Tibial nerve (tissue), 4 donors: ENCODE measurements around the gene FCGR3B. TPM values are rescaled to one million over a fixed set of nuclear protein-coding genes. Genes with fewer than 3 reads are reported as not detected.
A peak's percentile ranks its signal among the peaks of the same experiment; 100 is the strongest.
"Not testable (repeated sequence)": the region's sequence is repeated elsewhere in the genome, so short reads cannot be mapped to it uniquely, and the experiment has no call there.

Experiments
- DNase-seq, 2 donors: peaks; one replicate each; pipeline ENCODE4 v3.0.0-alpha.2; 2019; ENCODE audit warnings: low spot score in 2 of 2
- H3K27ac ChIP-seq, 4 donors: fragments of 200-600 bp; sonication (generic) in 3 of 4; one replicate each; pipeline ENCODE4 v1.5.1; 2017 to 2019; ENCODE audit warnings: mild to moderate bottlenecking in 1 of 4
- H3K27me3 ChIP-seq, 2 donors: fragments of 200-600 bp; sonication (generic) in 1 of 2; one replicate each; pipeline versions ENCODE4 v1.5.1 to v1.6.0; 2017 to 2019
- H3K36me3 ChIP-seq, 3 donors: fragments of 200-600 bp; sonication (generic); one replicate each; pipeline ENCODE4 v1.5.1; 2018 to 2019
- H3K4me1 ChIP-seq, 4 donors: fragments of 200-600 bp; sonication (generic) in 3 of 4; one replicate each; pipeline ENCODE4 v1.5.1; 2017 to 2019
- H3K4me3 ChIP-seq, 4 donors: fragments of 200-600 bp; sonication (generic) in 3 of 4; one replicate each; pipeline ENCODE4 v1.5.1; 2017 to 2019; ENCODE audit warnings: mild to moderate bottlenecking in 1 of 4, moderate library complexity in 1 of 4
- H3K9me3 ChIP-seq, 4 donors: fragments of 200-600 bp; sonication (generic) in 3 of 4; one replicate each; pipeline ENCODE4 v1.5.1; 2017 to 2019
- WGBS, 2 donors: methylation state at CpG; one replicate each; pipeline ENCODE4 v1.1.5; 2018; 5-methylcytosine and 5-hydroxymethylcytosine counted together
- total RNA-seq, 4 donors: library from RNA; depleted of rRNA; stranded (reverse); fragments of >200 nt; gene quantifications; one replicate each; pipeline ENCODE4 v1.1.0, GENCODE V29; 2016
- TF ChIP-seq, protein P1 (sequence below), 5 experiments: fragments of 200-600 bp in 3 of 5; fragments of 450-650 bp in 2 of 5; sonication (generic) in 3 of 5; IDR thresholded peaks; one replicate each; pipeline ENCODE4 v1.5.1; 2016 to 2019; ENCODE audit warnings: antibody characterized with exemption in 5 of 5, mild to moderate bottlenecking in 3 of 5, moderate library complexity in 2 of 5

Gene FCGR3B
- total RNA-seq, 4 donors from 2014 or later = 0.63 to 2.8 (median 1.8) TPM; not detected in 1

DNA sequence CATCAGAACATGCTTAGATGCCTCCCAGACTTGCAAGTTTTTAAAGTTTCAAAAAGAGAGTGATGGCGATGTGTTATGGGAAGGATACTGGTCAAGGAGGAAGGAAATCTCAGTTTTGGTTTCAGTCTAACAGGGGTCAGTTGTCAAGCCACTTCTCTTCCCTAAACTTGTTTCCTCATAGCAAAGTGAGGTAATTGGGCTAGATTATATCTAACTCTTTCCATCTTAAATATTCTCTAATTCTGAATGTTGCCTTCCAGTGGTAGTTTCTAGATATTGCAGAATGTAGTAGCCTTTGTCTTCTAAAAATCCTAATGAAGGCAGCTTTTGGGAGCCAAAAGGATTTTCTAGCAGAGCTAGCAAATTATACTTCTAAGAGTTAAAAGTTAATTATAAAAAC, 11.7 kb upstream of the FCGR3B start:
- not testable (repeated sequence) for H3K4me1 ChIP-seq, H3K36me3 ChIP-seq, H3K9me3 ChIP-seq, DNase-seq, H3K27ac ChIP-seq, H3K27me3 ChIP-seq, H3K4me3 ChIP-seq
- TF ChIP-seq, protein P1, sequence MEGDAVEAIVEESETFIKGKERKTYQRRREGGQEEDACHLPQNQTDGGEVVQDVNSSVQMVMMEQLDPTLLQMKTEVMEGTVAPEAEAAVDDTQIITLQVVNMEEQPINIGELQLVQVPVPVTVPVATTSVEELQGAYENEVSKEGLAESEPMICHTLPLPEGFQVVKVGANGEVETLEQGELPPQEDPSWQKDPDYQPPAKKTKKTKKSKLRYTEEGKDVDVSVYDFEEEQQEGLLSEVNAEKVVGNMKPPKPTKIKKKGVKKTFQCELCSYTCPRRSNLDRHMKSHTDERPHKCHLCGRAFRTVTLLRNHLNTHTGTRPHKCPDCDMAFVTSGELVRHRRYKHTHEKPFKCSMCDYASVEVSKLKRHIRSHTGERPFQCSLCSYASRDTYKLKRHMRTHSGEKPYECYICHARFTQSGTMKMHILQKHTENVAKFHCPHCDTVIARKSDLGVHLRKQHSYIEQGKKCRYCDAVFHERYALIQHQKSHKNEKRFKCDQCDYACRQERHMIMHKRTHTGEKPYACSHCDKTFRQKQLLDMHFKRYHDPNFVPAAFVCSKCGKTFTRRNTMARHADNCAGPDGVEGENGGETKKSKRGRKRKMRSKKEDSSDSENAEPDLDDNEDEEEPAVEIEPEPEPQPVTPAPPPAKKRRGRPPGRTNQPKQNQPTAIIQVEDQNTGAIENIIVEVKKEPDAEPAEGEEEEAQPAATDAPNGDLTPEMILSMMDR (IDR thresholded peaks at IDR 0.05) = peak in 1 of 5 experiments; percentile 25
- WGBS, 2 donors = 63 to 67% methylated on average over 1 of the region's 1 CpG

GRCh38 chr1:161639203-161639602, 8.2 kb upstream of the FCGR3B start:
- WGBS, 2 donors = 40% methylated on average over 1 of the region's 2 CpGs; no CpG with 5 or more reads in 1 of the 2 donors

DNA sequence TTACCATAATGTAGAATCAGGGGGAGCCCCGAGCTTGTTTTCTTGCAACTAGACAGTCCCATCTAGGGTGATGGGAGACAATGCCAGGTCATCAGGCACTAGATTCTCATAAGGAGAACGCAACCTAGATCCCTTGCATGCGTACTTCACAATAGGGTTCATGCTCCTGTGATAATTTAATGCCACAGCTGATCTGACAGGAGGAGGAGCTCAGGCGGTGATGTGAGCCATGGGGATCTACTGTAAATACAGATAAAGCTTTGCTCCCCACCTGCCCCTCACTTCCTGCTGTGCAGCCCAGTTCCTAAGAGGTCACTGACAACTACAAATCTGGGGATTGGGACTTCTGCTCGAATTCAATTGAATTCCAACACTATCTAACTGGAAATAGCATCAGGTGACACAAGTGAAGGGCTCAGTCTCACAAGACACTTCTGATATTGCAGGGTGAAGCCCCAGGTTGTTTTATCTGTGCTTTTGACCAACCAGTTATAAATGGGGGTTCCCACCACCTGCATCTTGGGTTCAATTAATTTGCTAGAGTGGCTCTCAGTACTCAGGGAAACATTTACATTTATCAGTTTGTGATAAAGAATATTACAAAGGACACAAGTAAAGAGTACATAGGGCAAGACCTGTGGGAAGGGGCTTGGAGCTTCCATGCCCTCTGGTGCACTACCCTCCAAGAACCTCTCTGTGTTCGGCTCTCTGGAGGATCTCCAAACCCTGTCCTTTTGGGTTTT, 7.4 kb upstream of the FCGR3B start:
- not testable (repeated sequence) for H3K9me3 ChIP-seq, H3K4me3 ChIP-seq, H3K27ac ChIP-seq, H3K27me3 ChIP-seq, DNase-seq, H3K4me1 ChIP-seq, H3K36me3 ChIP-seq
- WGBS, 2 donors = no CpG with 5 or more reads among the region's 6 CpGs

More at GRCh38 chr1:161639203-161639602, 8.2 kb upstream of the FCGR3B start:
- not testable (repeated sequence) for H3K4me3 ChIP-seq, H3K27ac ChIP-seq, H3K9me3 ChIP-seq, H3K36me3 ChIP-seq, H3K27me3 ChIP-seq, DNase-seq, H3K4me1 ChIP-seq

GRCh38 chr1:161636976-161637375, 6.0 kb upstream of the FCGR3B start:
- not testable (repeated sequence) for H3K4me1 ChIP-seq, H3K27me3 ChIP-seq, H3K9me3 ChIP-seq, H3K4me3 ChIP-seq, H3K27ac ChIP-seq, H3K36me3 ChIP-seq, DNase-seq
- 89 to 99% methylated on average over 3 of the region's 3 CpGs for WGBS, 2 donors

GRCh38 chr1:161636189-161636782, 5.3 kb upstream of the FCGR3B start:
- DNase-seq, H3K36me3 ChIP-seq, H3K27ac ChIP-seq, H3K27me3 ChIP-seq, H3K4me1 ChIP-seq, H3K9me3 ChIP-seq, H3K4me3 ChIP-seq: not testable (repeated sequence)
- WGBS, 2 donors = 38% methylated on average over 1 of the region's 1 CpG; no CpG with 5 or more reads in 1 of the 2 donors

GRCh38 chr1:161634993-161635392, 4.0 kb upstream of the FCGR3B start:
- not testable (repeated sequence) for H3K36me3 ChIP-seq, H3K4me1 ChIP-seq, H3K27ac ChIP-seq, H3K27me3 ChIP-seq, H3K9me3 ChIP-seq, H3K4me3 ChIP-seq, DNase-seq
- 47 to 63% methylated on average over 2 of the region's 2 CpGs for WGBS, 2 donors

GRCh38 chr1:161630128-161630742, 741 bp downstream of the FCGR3B start:
- H3K27ac ChIP-seq, H3K4me3 ChIP-seq, H3K9me3 ChIP-seq, DNase-seq, H3K4me1 ChIP-seq, H3K27me3 ChIP-seq, H3K36me3 ChIP-seq: not testable (repeated sequence)
- 50 to 78% methylated on average over 1 of the region's 2 CpGs for WGBS, 2 donors

GRCh38 chr1:161626445-161627146, 4.4 kb downstream of the FCGR3B start:
- H3K4me1 ChIP-seq, H3K27me3 ChIP-seq, H3K27ac ChIP-seq, H3K4me3 ChIP-seq, H3K9me3 ChIP-seq, H3K36me3 ChIP-seq, DNase-seq: not testable (repeated sequence)
- WGBS, 2 donors = 72 to 79% methylated on average over 8 to 10 of the region's 10 CpGs

- H3K4me1 ChIP-seq, H3K27ac ChIP-seq, H3K4me3 ChIP-seq, H3K36me3 ChIP-seq, H3K9me3 ChIP-seq, DNase-seq, H3K27me3 ChIP-seq: not testable (repeated sequence)
- 95 to 100% methylated on average over 1 of the region's 1 CpG for WGBS, 2 donors
These were observed 6.4 kb downstream of the FCGR3B start for GRCh38 chr1:161624605-161625004.

DNA sequence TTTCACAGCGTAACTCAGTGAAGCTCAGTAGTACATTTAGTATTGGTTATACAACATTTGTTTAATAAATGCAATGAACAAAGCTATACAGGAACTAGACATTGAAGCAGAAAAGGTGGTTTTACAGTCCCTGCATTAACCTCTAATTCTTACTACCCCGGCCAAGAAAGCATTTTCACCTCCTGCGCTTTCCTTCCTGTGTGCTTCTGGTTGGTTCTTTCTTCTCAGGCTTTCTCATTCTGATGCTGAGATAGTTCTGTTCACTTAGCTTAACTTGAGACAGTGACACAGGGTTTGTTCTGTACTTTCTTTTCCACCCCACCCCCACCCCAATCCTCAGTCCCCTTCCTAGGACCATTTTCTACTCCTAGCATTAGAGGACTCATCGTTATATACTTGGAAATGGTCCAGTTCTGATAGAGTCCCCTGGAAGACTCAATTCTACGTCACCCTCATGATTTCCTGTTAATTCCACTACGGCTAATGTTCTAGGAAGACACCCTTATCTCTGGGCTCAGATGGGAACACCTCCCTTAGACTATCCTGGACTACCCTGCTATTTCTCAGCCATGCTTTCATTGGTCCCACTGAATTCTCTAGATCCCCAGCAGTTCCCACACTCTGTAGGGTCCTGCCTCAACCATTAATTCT, 7.5 kb downstream of the FCGR3B start:
- not testable (repeated sequence) for H3K4me1 ChIP-seq, H3K27ac ChIP-seq, H3K27me3 ChIP-seq, DNase-seq, H3K9me3 ChIP-seq, H3K4me3 ChIP-seq, H3K36me3 ChIP-seq
- WGBS, 2 donors = 68 to 71% methylated on average over 4 to 6 of the region's 6 CpGs

- H3K27me3 ChIP-seq, H3K4me1 ChIP-seq, DNase-seq, H3K9me3 ChIP-seq, H3K36me3 ChIP-seq: not testable (repeated sequence)
- Histone ChIP-seq H3K27ac (peak overlapping the region in 1 of 4 donors; percentile 70), H3K4me3 (peak overlapping the region in 2 of 4 donors; percentile 44 to 55)
- 75 to 92% methylated on average over 8 of the region's 8 CpGs for WGBS, 2 donors
These were observed 8.9 kb downstream of the FCGR3B start for GRCh38 chr1:161622054-161622453.
